Measurements from ENCODE around the gene INVS.
A peak's percentile ranks its signal among the peaks of the same experiment; 100 is the strongest.

The INVS gene

GRCh38 chr9:100340224-100340623 is 241.2 kb downstream of the INVS start:
- no peak for DNase-seq

GRCh38 chr9:100341889-100342288 is 242.8 kb downstream of the INVS start:
- DNase-seq, result no peak

- DNase-seq, result peak; percentile 62
These were observed 247.8 kb downstream of the INVS start for GRCh38 chr9:100346836-100347235.

GRCh38 chr9:100350188-100350587 is 251.1 kb downstream of the INVS start:
- DNase-seq, result no peak

Data from HCEC 1CT (cell line).